ENCODE results near the gene LMBR1. TPM values are rescaled to one million over a fixed set of nuclear protein-coding genes. Genes with fewer than 3 reads are reported as not detected.
"Not testable (repeated sequence)": the region's sequence is repeated elsewhere in the genome, so short reads cannot be mapped to it uniquely, and the experiment has no call there.

Gene LMBR1
- total RNA-seq, 1 donor from 2014 or later: 69.1 TPM

DNA sequence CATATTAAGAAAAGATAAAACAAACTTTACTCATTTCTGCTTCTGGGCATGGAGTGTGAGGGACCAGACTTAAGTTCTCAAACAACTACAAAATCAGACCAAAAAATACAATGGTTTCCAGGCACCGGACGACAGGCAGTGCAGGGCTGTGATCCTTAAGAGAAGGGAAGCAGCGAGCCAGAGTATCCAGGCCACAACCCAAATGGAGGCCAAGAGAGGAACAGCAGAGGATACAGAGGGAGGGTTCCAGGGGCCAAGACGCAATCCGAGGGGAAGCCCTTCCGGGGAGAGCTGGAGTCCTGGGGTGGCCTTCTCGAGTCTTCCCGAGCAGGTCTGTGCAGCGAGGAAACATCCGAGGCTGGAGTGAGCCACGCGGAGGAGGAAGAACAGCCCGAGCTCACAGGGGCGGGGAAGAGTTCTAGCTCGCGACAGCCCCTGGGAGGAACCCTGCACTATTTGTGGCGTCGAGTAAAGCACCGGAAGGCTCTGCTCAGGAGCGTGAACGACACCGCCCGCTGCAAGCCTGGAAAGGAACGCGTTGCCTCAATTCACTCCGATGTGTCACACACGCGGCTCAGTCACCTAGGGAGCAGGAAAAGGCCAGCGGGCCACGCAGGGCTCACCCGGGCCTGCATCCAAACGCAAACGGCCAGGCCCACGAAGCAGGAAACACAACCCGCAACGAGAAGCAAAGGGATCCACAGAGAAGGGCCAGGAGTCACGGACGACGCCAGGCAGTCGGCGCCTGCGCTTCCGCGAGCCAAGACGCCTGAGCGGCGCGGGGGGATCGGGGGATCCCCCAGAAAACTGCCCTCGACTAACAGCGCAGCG, 253.3 kb downstream of the LMBR1 start:
- peaks cover 7% of the 10 kb centered on the region for H3K27me3 Mint-ChIP-seq
- peak overlapping the region; percentile 78 for H3K27ac Mint-ChIP-seq
- H3K4me3 Mint-ChIP-seq: peak overlapping the region; percentile 89
- H3K4me1 Mint-ChIP-seq (ENCODE audit: unreplicated experiment): peaks cover 4% of the 10 kb centered on the region
- DNase-seq (ENCODE audit: extremely low spot score, unreplicated experiment): no peak
- TF ChIP-seq, protein P1, sequence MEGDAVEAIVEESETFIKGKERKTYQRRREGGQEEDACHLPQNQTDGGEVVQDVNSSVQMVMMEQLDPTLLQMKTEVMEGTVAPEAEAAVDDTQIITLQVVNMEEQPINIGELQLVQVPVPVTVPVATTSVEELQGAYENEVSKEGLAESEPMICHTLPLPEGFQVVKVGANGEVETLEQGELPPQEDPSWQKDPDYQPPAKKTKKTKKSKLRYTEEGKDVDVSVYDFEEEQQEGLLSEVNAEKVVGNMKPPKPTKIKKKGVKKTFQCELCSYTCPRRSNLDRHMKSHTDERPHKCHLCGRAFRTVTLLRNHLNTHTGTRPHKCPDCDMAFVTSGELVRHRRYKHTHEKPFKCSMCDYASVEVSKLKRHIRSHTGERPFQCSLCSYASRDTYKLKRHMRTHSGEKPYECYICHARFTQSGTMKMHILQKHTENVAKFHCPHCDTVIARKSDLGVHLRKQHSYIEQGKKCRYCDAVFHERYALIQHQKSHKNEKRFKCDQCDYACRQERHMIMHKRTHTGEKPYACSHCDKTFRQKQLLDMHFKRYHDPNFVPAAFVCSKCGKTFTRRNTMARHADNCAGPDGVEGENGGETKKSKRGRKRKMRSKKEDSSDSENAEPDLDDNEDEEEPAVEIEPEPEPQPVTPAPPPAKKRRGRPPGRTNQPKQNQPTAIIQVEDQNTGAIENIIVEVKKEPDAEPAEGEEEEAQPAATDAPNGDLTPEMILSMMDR (conservative IDR thresholded peaks at IDR 0.05): no peak
- peaks cover 17% of the 10 kb centered on the region for H3K36me3 Mint-ChIP-seq
- peaks cover 13% of the 10 kb centered on the region for H3K9me3 Mint-ChIP-seq

DNA sequence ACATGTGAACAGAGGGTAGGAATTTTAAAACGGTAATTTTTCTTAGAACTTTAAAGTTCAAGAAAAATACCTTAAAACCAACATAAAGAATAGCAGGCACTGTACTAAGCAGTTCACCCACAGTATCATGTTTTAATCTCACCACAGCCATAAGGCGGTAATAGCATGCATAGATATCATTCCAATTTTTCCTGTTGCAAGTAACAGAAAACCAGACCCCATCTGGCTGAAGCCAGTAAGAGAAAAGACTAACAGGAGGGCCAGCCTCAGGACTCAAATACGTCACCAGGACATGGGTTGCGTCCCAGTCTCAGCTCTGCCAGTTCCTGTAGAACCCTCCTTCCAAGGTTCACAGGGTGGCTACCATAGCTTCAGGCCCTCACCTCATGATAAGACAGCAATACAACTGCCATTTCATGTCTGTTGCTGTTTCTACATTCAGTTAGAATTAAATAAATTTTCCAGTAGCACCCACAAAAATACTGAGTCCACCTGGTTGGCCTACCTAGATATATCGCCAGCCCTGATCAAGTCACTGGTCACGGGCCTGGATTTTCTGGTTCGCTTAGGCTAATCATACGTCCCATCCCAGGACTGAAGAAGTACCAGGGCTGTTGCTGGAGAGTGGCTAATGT, 254.4 kb downstream of the LMBR1 start:
- TF ChIP-seq, protein P1 (conservative IDR thresholded peaks at IDR 0.05): no peak
- peaks cover 13% of the 10 kb centered on the region for H3K9me3 Mint-ChIP-seq
- peaks cover 17% of the 10 kb centered on the region for H3K36me3 Mint-ChIP-seq
- H3K4me3 Mint-ChIP-seq: peak overlapping the region; percentile 89
- H3K4me1 Mint-ChIP-seq (ENCODE audit: unreplicated experiment): peaks cover 4% of the 10 kb centered on the region
- H3K27me3 Mint-ChIP-seq: peaks cover 4% of the 10 kb centered on the region
- H3K27ac Mint-ChIP-seq: peak overlapping the region; percentile 78
- DNase-seq (ENCODE audit: extremely low spot score, unreplicated experiment): no peak

DNA sequence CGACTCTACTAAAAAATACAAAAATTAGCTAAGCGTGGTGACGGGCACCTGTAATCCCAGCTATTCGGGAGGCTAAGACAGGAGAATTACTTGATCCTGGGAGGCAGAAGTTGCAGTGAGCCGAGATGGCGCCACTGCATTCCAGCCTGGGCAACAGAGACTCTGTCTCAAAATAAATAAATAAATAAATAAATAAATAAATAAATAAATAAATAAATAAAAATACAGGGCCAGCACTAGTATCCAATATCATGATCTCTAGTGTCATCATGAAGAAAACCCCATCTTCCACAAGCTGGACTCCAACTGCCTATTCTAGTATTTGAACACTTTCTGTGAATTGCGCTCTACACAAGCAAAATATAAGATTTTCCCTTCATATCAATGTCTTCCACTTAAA, 255.9 kb downstream of the LMBR1 start:
- H3K4me1 Mint-ChIP-seq (ENCODE audit: unreplicated experiment); H3K4me3 Mint-ChIP-seq; DNase-seq (ENCODE audit: extremely low spot score, unreplicated experiment); H3K27me3 Mint-ChIP-seq; H3K27ac Mint-ChIP-seq: not testable (repeated sequence)
- Mint-ChIP-seq H3K36me3 (peaks cover 17% of the 10 kb centered on the region), H3K9me3 (peaks cover 13% of the 10 kb centered on the region)

DNA sequence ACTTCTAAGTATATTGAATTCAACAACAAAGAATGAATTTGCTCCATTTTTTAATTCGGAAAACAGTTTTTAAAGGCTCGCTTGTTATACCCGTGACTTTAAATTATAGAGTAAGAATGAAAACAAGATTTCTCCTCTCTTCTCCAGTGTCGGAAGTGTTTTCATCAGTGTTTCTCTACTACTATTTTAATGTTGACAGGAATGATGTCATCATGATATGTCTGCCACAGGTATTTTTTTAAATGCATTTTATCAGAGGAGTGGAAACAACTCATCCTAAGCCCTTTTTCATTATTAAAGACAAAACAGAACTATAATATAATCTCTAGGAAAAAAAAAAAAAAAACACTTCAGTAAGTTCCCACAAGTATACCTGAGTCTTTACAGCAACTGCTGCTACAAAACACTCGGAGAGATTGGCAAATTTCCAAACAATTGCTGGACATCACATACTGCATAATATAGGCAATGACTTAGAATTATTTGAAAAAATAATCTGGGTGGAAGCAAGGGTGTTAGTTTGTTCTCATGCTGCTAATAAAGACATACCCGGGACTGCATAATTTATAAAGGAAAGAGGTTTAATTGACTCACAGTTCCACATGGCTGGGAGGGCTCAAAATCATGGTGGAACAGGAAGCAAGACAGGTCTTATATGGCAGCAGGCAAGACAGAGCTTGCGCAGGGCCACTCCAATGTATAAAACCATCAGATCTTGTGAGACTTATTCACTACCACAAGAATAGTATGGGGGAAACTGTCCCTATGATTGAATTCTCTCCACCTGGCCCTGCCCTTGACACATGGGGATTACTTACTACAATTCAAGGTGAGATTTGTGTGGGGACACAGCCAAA, 257.2 kb downstream of the LMBR1 start:
- H3K9me3 Mint-ChIP-seq: peaks cover 13% of the 10 kb centered on the region
- DNase-seq (ENCODE audit: extremely low spot score, unreplicated experiment): no peak
- TF ChIP-seq, protein P1 (conservative IDR thresholded peaks at IDR 0.05): no peak

DNA sequence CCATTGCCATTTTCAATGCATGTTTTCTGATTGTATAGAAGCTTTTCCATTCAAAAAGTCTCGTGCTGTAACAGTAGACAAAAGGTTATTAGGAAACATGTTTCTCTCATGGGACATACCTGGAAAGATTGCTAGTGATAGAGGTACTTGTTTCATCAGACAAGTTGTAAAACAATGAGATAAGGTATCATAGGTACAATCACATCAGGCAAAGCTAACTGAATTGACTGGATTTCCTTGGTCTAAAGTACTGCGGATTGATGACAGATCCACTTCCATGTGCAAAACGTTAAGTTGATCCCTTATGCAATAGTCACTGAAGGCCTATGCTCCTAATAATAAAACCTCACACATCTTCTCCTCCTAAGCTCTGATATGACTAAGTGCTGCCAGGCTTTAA, 258.9 kb downstream of the LMBR1 start:
- H3K4me1 Mint-ChIP-seq (ENCODE audit: unreplicated experiment): peaks cover under 1% of the 10 kb centered on the region
- H3K9me3 Mint-ChIP-seq: peaks cover 12% of the 10 kb centered on the region
- H3K4me3 Mint-ChIP-seq: no peak overlapping the region
- H3K36me3 Mint-ChIP-seq: peaks cover 13% of the 10 kb centered on the region
- no peak overlapping the region for H3K27ac Mint-ChIP-seq
- TF ChIP-seq, protein P1 (conservative IDR thresholded peaks at IDR 0.05): no peak
- no peaks in the 10 kb centered on the region for H3K27me3 Mint-ChIP-seq
- no peak for DNase-seq (ENCODE audit: extremely low spot score, unreplicated experiment)

More for the DNA sequence above, 257.2 kb downstream of the LMBR1 start:
- Mint-ChIP-seq H3K27ac (no peak overlapping the region), H3K36me3 (peaks cover 17% of the 10 kb centered on the region), H3K27me3 (no peaks in the 10 kb centered on the region), H3K4me1 (ENCODE audit: unreplicated experiment) (peaks cover 4% of the 10 kb centered on the region), H3K4me3 (no peak overlapping the region)

Data from type B pancreatic cell (in vitro differentiated cells).